ENCODE measurements around the gene BRD1.

GRCh38 chr22:49781289-49781782 is 46.3 kb downstream of the BRD1 start:
- TF ChIP-seq POLR2A (IDR thresholded peaks at IDR 0.05): no peak
- TF ChIP-seq, protein P1, sequence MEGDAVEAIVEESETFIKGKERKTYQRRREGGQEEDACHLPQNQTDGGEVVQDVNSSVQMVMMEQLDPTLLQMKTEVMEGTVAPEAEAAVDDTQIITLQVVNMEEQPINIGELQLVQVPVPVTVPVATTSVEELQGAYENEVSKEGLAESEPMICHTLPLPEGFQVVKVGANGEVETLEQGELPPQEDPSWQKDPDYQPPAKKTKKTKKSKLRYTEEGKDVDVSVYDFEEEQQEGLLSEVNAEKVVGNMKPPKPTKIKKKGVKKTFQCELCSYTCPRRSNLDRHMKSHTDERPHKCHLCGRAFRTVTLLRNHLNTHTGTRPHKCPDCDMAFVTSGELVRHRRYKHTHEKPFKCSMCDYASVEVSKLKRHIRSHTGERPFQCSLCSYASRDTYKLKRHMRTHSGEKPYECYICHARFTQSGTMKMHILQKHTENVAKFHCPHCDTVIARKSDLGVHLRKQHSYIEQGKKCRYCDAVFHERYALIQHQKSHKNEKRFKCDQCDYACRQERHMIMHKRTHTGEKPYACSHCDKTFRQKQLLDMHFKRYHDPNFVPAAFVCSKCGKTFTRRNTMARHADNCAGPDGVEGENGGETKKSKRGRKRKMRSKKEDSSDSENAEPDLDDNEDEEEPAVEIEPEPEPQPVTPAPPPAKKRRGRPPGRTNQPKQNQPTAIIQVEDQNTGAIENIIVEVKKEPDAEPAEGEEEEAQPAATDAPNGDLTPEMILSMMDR (IDR thresholded peaks at IDR 0.05): no peak

Measured in uterus (tissue), 2 donors.